Kidney (tissue), 14 donors: ENCODE results near the gene PLK1. TPM values are rescaled to one million over a fixed set of nuclear protein-coding genes. Genes with fewer than 3 reads are reported as not detected.

Source experiments
- DNase-seq, 5 donors: peaks; one replicate each; pipeline ENCODE4 v3.0.0-alpha.2; 2013 to 2020
- FAIRE-seq: peaks from 2 replicates; lab custom pipeline; 2012; peaks lifted over from hg19 to GRCh38; lab: Jason Lieb, UNC
- H3K27ac ChIP-seq, 2 donors: one replicate each; pipeline ENCODE4 v1.7.0; 2013; ENCODE audit warnings: low read depth in 2 of 2, low read length in 2 of 2, inconsistent platforms in 1 of 2
- H3K27me3 ChIP-seq: one replicate; pipeline ENCODE4 v1.7.1; 2013; ENCODE audit warnings: low read length, inconsistent platforms; ENCODE audit not compliant: control insufficient read depth, insufficient read depth
- H3K36me3 ChIP-seq, 3 donors: one replicate each; pipeline versions ENCODE4 v1.7.0 to v1.7.1; 2013; ENCODE audit warnings: low read length in 3 of 3, control low read depth in 1 of 3, inconsistent platforms in 1 of 3; ENCODE audit not compliant: insufficient read depth in 3 of 3, control insufficient read depth in 2 of 3
- H3K4me1 ChIP-seq, 3 donors: one replicate each; pipeline versions ENCODE4 v1.7.0 to v1.7.1; 2013; ENCODE audit warnings: low read length in 3 of 3, inconsistent platforms in 1 of 3, low read depth in 1 of 3; ENCODE audit not compliant: control insufficient read depth in 2 of 3, insufficient read depth in 2 of 3
- H3K4me3 ChIP-seq, 3 donors: one replicate each; pipeline versions ENCODE4 v1.7.0 to v1.8.1; 2013; ENCODE audit warnings: low read length in 3 of 3, control low read depth in 1 of 3, inconsistent platforms in 1 of 3
- H3K9ac ChIP-seq, 3 donors: one replicate each; pipeline versions ENCODE4 v1.7.0 to v1.7.1; 2013; ENCODE audit warnings: low read length in 3 of 3, control low read depth in 1 of 3, inconsistent platforms in 1 of 3
- H3K9me3 ChIP-seq, 3 donors: one replicate each; pipeline versions ENCODE4 v1.7.0 to v1.7.1; 2013; ENCODE audit warnings: low read length in 3 of 3, control low read depth in 1 of 3, inconsistent platforms in 1 of 3; ENCODE audit not compliant: control insufficient read depth in 2 of 3, insufficient read depth in 1 of 3
- intact Hi-C: fragments of 100-400 bp; cut with DNase I; formaldehyde crosslinking; loops from one replicate; pipeline ENCODE4 v1.11.1; 2022
- polyA plus RNA-seq: library from polyadenylated mRNA; stranded (reverse); fragments of 350-450 nt; fragmentation: Illumina TruSeq; extraction: RNeasy Lipid Tissue Mini Kit (QIAGEN cat#74804); gene quantifications from one replicate; pipeline ENCODE4 v1.2.3, GENCODE V29; 2014; ENCODE audit warnings: low read depth, low replicate concordance; ENCODE audit not compliant: insufficient read depth
- total RNA-seq: library from RNA; stranded (reverse); fragmentation: NEBNext Ultra II Directional; extraction: Animal tissue kit (Norgen Biotek cat#: 25700); gene quantifications from one replicate; pipeline ENCODE4 v1.2.1, GENCODE V29; 2021
- TF ChIP-seq, protein P1 (sequence below): IDR thresholded peaks from 3 replicates; pipeline ENCODE4 v1.5.1; 2012; ENCODE audit warnings: mild to moderate bottlenecking, moderate library complexity, borderline replicate concordance; ENCODE audit not compliant: insufficient read depth; ENCODE audit errors: extremely low read depth
- donor health status: control.
- donor health status: control.
- donor health status: control.
- donor health status: control.
- donor health status: control.
- donor health status: DM: yes; HTN: yes; CAD: no.
- donor health status: Normal renal cell carcinoma (clear cell type).

PLK1 gene
- total and polyA plus RNA-seq, 2 donors from 2014 or later, result 0.71 to 2.5 TPM

DNA sequence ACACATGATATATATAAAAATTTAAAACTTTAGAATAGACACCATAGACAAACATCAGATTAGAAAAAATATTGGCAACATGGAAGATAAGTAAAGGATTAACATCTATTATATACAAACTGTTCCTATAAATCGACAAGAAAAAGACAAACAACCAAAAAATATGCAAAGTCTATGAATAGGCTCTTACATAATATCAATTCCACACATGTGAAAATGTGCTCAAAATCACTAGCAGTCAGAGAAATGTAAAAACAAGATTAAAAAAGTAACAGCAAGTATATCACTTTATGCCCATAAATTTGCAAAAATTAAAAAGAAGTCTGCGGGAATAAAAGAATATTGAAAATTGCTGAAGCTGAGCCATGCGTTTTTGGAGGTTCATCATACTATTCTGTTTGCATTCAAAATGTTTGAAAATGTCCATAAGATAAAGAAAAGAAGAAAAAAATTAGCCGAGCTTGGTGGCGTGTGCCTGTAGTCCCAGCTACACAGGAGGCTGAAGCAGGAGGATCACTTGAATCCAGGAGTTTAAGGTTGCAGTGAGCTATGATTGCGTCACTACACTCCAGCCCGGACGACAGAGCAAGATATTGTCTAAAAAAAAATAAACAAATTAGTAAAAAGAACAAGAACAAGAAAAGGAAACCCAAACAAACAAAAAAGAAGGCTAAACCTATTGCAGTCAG lies 45.6 kb downstream of the PLK1 start:
- H3K9me3 ChIP-seq, result peaks cover 0 to 3% (median 0%) of the 10 kb centered on the region in 3 donors
- H3K4me3 ChIP-seq, result no peak overlapping the region
- H3K4me1 ChIP-seq, result no peaks in the 10 kb centered on the region
- no peaks in the 10 kb centered on the region for H3K27me3 ChIP-seq
- no peak overlapping the region for H3K27ac ChIP-seq
- no peak for FAIRE-seq
- intact Hi-C loops, result no loop called here
- no peak overlapping the region for H3K9ac ChIP-seq
- DNase-seq, result no peak
- H3K36me3 ChIP-seq, result no peaks in the 10 kb centered on the region
- TF ChIP-seq, protein P1, sequence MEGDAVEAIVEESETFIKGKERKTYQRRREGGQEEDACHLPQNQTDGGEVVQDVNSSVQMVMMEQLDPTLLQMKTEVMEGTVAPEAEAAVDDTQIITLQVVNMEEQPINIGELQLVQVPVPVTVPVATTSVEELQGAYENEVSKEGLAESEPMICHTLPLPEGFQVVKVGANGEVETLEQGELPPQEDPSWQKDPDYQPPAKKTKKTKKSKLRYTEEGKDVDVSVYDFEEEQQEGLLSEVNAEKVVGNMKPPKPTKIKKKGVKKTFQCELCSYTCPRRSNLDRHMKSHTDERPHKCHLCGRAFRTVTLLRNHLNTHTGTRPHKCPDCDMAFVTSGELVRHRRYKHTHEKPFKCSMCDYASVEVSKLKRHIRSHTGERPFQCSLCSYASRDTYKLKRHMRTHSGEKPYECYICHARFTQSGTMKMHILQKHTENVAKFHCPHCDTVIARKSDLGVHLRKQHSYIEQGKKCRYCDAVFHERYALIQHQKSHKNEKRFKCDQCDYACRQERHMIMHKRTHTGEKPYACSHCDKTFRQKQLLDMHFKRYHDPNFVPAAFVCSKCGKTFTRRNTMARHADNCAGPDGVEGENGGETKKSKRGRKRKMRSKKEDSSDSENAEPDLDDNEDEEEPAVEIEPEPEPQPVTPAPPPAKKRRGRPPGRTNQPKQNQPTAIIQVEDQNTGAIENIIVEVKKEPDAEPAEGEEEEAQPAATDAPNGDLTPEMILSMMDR, result no peak

DNA sequence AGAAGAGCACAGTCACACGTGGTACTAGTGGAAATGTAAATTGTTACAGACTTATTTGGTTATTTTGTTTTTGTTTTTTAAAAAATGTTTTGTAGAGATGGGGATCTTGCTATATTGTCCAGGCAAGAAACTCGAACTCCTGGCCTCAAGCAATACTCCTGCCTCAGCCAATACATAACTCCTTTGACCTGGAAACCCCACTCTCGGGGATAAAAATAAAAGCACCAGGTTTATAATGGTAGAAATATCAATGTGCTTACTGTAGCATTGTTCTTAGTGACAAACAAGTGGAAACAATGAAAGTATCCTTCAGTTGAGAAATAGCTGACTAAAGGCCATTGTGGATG lies 46.1 kb downstream of the PLK1 start:
- peaks cover 0 to 3% (median 0%) of the 10 kb centered on the region in 3 donors for H3K9me3 ChIP-seq
- FAIRE-seq, result no peak
- intact Hi-C loops, result no loop called here

DNA sequence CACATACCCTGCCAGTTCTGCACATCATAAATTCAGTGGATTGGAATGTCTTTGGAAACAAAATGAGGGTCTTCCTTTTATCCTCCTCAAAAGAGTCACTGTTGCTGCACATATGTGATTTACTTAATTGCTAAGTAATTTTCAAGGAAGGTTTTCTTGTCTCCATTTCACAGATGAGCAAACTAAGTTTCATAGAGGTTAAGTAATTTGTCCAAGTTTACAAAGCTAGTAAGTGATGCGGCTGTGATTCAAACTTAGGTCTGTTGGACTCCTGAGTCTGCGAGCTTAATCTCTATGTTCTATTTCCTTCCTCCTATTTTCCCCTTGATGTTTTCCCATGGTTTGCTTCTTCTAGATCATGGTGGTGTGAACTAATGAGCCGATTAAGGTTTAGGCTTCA lies 48.0 kb downstream of the PLK1 start:
- FAIRE-seq (no peak), DNase-seq (no peak)
- Histone ChIP-seq H3K9ac (no peak overlapping the region), H3K27me3 (no peaks in the 10 kb centered on the region), H3K27ac (no peak overlapping the region), H3K4me1 (no peaks in the 10 kb centered on the region), H3K4me3 (no peak overlapping the region), H3K9me3 (peaks cover 0 to 3% (median 0%) of the 10 kb centered on the region in 3 donors), H3K36me3 (no peaks in the 10 kb centered on the region)
- TF ChIP-seq, protein P1, result no peak
- intact Hi-C loops, result no loop called here

More for the DNA sequence above, 46.1 kb downstream of the PLK1 start:
- Histone ChIP-seq H3K4me3 (no peak overlapping the region), H3K27me3 (no peaks in the 10 kb centered on the region), H3K9ac (no peak overlapping the region), H3K27ac (no peak overlapping the region), H3K4me1 (no peaks in the 10 kb centered on the region), H3K36me3 (no peaks in the 10 kb centered on the region)
- DNase-seq, result no peak
- TF ChIP-seq, protein P1, result no peak

DNA sequence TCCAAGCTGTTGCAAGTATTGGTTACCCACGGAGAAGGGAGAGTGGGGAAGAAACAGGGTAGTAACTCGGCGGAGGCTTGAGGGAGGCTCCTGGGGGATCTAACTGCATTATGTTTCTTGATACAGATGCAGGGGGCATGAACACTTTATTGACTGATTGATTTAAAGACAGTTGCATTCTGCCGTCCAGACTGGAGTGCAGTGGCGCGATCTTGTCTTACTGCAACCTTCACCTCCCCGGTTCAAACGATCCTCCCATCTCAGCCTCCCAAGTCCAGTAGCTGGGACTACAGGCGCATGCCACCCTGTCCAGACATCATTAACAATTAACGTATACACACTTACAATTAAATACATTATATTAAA lies 49.4 kb downstream of the PLK1 start:
- TF ChIP-seq, protein P1, result no peak

More for the DNA sequence above, 49.4 kb downstream of the PLK1 start:
- Histone ChIP-seq H3K9me3 (peaks cover 0 to 2% (median 0%) of the 10 kb centered on the region in 3 donors), H3K9ac (no peak overlapping the region), H3K4me1 (no peaks in the 10 kb centered on the region), H3K4me3 (no peak overlapping the region), H3K27ac (no peak overlapping the region), H3K36me3 (no peaks in the 10 kb centered on the region), H3K27me3 (no peaks in the 10 kb centered on the region)
- DNase-seq, result no peak
- intact Hi-C loops, result no loop called here
- FAIRE-seq, result no peak
